Activated naive CD8-positive, alpha-beta T cell treated with anti-CD3 and anti-CD28 coated beads, Interleukin-2, amount 10 ng/mL, durations not matched to agents 7 days and 5 days (primary cell): Measurements from ENCODE around the gene NPFFR1. TPM values are rescaled to one million over a fixed set of nuclear protein-coding genes. Genes with fewer than 3 reads are reported as not detected.
"Not testable (repeated sequence)": the region's sequence is repeated elsewhere in the genome, so short reads cannot be mapped to it uniquely, and the experiment has no call there.

ENCODE experiments used
- ATAC-seq: fragments of 150-1000 bp; cut with Tn5 transposase; one replicate; pipeline ENCODE4 v1.10.0; 2021; ENCODE audit warnings: low read depth, moderate library complexity
- POLR2A ChIA-PET: fragments of 350-600 bp; sonication (Branson Sonifier 250); formaldehyde crosslinking; loops from one replicate; lab custom pipeline; 2021; ENCODE audit warnings: antibody characterized with exemption; lab: Charles Lee
- DNase-seq: peaks from one replicate; pipeline ENCODE4 v3.0.0; 2021
- H3K27ac Mint-ChIP-seq: one replicate; pipeline ENCODE4 v1.8.0; 2022; ENCODE audit warnings: mild to moderate bottlenecking, mixed read lengths
- H3K27me3 Mint-ChIP-seq: one replicate; pipeline ENCODE4 v1.8.0; 2022; ENCODE audit warnings: mild to moderate bottlenecking, moderate library complexity, mixed read lengths
- H3K36me3 Mint-ChIP-seq: one replicate; pipeline ENCODE4 v1.8.0; 2021; ENCODE audit warnings: mild to moderate bottlenecking, mixed read lengths
- H3K4me1 Mint-ChIP-seq: one replicate; pipeline ENCODE4 v1.8.0; 2021; ENCODE audit warnings: mixed read lengths
- H3K4me3 Mint-ChIP-seq: one replicate; pipeline ENCODE4 v1.8.0; 2022; ENCODE audit warnings: mild to moderate bottlenecking, moderate library complexity, mixed read lengths
- H3K9me3 Mint-ChIP-seq: one replicate; pipeline ENCODE4 v1.8.0; 2021; ENCODE audit warnings: mixed read lengths
- total RNA-seq, 2 experiments: library from RNA; stranded (reverse); gene quantifications; one replicate each; pipeline ENCODE4 v1.2.3, GENCODE V29; 2021

Gene NPFFR1
- total RNA-seq, 2 experiments from 2014 or later, result 0.03 TPM; not detected in 1

GRCh38 chr10:70271996-70272924 is 11.5 kb downstream of the NPFFR1 start:
- no peak overlapping the region for H3K4me3 Mint-ChIP-seq
- peaks cover 2% of the 10 kb centered on the region for H3K9me3 Mint-ChIP-seq
- peaks cover 12% of the 10 kb centered on the region for H3K4me1 Mint-ChIP-seq
- POLR2A ChIA-PET, result interaction anchor here (0.8 kb wide), 1 partner anchor 108 kb away, joined by 3 read pairs; no protein-coding TSS in a partner anchor
- H3K27ac Mint-ChIP-seq, result no peak overlapping the region
- peaks cover 2% of the 10 kb centered on the region for H3K27me3 Mint-ChIP-seq
- ATAC-seq (no peak), DNase-seq (no peak)
- no peaks in the 10 kb centered on the region for H3K36me3 Mint-ChIP-seq

GRCh38 chr10:70270952-70271351 is 12.9 kb downstream of the NPFFR1 start:
- H3K9me3 Mint-ChIP-seq, result peaks cover 1% of the 10 kb centered on the region
- peaks cover 17% of the 10 kb centered on the region for H3K4me1 Mint-ChIP-seq
- H3K36me3 Mint-ChIP-seq, result no peaks in the 10 kb centered on the region
- no peak overlapping the region for H3K4me3 Mint-ChIP-seq
- DNase-seq (no peak), ATAC-seq (no peak)
- peaks cover 2% of the 10 kb centered on the region for H3K27me3 Mint-ChIP-seq
- POLR2A ChIA-PET, result no interaction called here
- H3K27ac Mint-ChIP-seq, result no peak overlapping the region

GRCh38 chr10:70269741-70270140 is 14.1 kb downstream of the NPFFR1 start:
- no peaks in the 10 kb centered on the region for H3K9me3 Mint-ChIP-seq
- H3K27ac Mint-ChIP-seq, result no peak overlapping the region
- peaks cover 17% of the 10 kb centered on the region for H3K4me1 Mint-ChIP-seq
- no peaks in the 10 kb centered on the region for H3K27me3 Mint-ChIP-seq
- H3K4me3 Mint-ChIP-seq, result no peak overlapping the region
- POLR2A ChIA-PET, result interaction anchor here (0.6 kb wide), 1 partner anchor 309 kb away, joined by 3 read pairs; no protein-coding TSS in a partner anchor
- DNase-seq (no peak), ATAC-seq (no peak)
- no peaks in the 10 kb centered on the region for H3K36me3 Mint-ChIP-seq

GRCh38 chr10:70268376-70268775 is 15.4 kb downstream of the NPFFR1 start:
- no peak for DNase-seq

GRCh38 chr10:70267161-70267933 is 16.5 kb downstream of the NPFFR1 start:
- Mint-ChIP-seq H3K36me3 (no peaks in the 10 kb centered on the region), H3K4me3 (no peak overlapping the region), H3K27me3 (peaks cover 11% of the 10 kb centered on the region), H3K4me1 (peaks cover 12% of the 10 kb centered on the region), H3K9me3 (no peaks in the 10 kb centered on the region), H3K27ac (no peak overlapping the region)
- ATAC-seq (no peak), DNase-seq (no peak)
- POLR2A ChIA-PET, result no interaction called here

More at GRCh38 chr10:70268376-70268775, 15.4 kb downstream of the NPFFR1 start:
- H3K4me3 Mint-ChIP-seq, result no peak overlapping the region
- H3K9me3 Mint-ChIP-seq, result no peaks in the 10 kb centered on the region
- POLR2A ChIA-PET, result no interaction called here
- H3K4me1 Mint-ChIP-seq, result peaks cover 17% of the 10 kb centered on the region
- no peaks in the 10 kb centered on the region for H3K36me3 Mint-ChIP-seq
- no peak for ATAC-seq
- H3K27ac Mint-ChIP-seq, result no peak overlapping the region
- peaks cover 3% of the 10 kb centered on the region for H3K27me3 Mint-ChIP-seq

GRCh38 chr10:70266701-70267100 is 17.1 kb downstream of the NPFFR1 start:
- no peak overlapping the region for H3K27ac Mint-ChIP-seq
- H3K27me3 Mint-ChIP-seq, result peaks cover 11% of the 10 kb centered on the region
- DNase-seq, result no peak
- no peaks in the 10 kb centered on the region for H3K36me3 Mint-ChIP-seq
- H3K4me3 Mint-ChIP-seq, result no peak overlapping the region
- H3K4me1 Mint-ChIP-seq, result peaks cover 11% of the 10 kb centered on the region
- peak; percentile 48 for ATAC-seq
- POLR2A ChIA-PET, result no interaction called here
- H3K9me3 Mint-ChIP-seq, result no peaks in the 10 kb centered on the region

GRCh38 chr10:70266056-70266455 is 17.7 kb downstream of the NPFFR1 start:
- peaks cover 5% of the 10 kb centered on the region for H3K9me3 Mint-ChIP-seq
- no peak overlapping the region for H3K27ac Mint-ChIP-seq
- no peak for DNase-seq
- peaks cover 13% of the 10 kb centered on the region for H3K27me3 Mint-ChIP-seq
- H3K4me1 Mint-ChIP-seq, result peaks cover 11% of the 10 kb centered on the region
- peaks cover 2% of the 10 kb centered on the region for H3K36me3 Mint-ChIP-seq
- no peak overlapping the region for H3K4me3 Mint-ChIP-seq
- ATAC-seq, result no peak
- POLR2A ChIA-PET, result no interaction called here

- no peak overlapping the region for H3K4me3 Mint-ChIP-seq
- peaks cover 3% of the 10 kb centered on the region for H3K36me3 Mint-ChIP-seq
- H3K27ac Mint-ChIP-seq, result no peak overlapping the region
- peaks cover 10% of the 10 kb centered on the region for H3K4me1 Mint-ChIP-seq
- DNase-seq (no peak), ATAC-seq (peak; percentile 66)
- peaks cover 13% of the 10 kb centered on the region for H3K27me3 Mint-ChIP-seq
- peaks cover 7% of the 10 kb centered on the region for H3K9me3 Mint-ChIP-seq
- POLR2A ChIA-PET, result no interaction called here
These were observed 18.6 kb downstream of the NPFFR1 start for GRCh38 chr10:70265032-70265689.

- Mint-ChIP-seq H3K27ac (no peak overlapping the region), H3K4me1 (peaks cover 5% of the 10 kb centered on the region), H3K27me3 (peaks cover 41% of the 10 kb centered on the region), H3K4me3 (no peak overlapping the region), H3K9me3 (peaks cover 7% of the 10 kb centered on the region), H3K36me3 (peaks cover 3% of the 10 kb centered on the region)
- POLR2A ChIA-PET, result no interaction called here
- no peak for ATAC-seq
- no peak for DNase-seq
These were observed 23.1 kb downstream of the NPFFR1 start for GRCh38 chr10:70260734-70261133.

- Mint-ChIP-seq H3K27me3 (peaks cover 45% of the 10 kb centered on the region), H3K4me3 (no peak overlapping the region), H3K9me3 (peaks cover 7% of the 10 kb centered on the region), H3K4me1 (peaks cover 9% of the 10 kb centered on the region), H3K36me3 (peaks cover 3% of the 10 kb centered on the region), H3K27ac (no peak overlapping the region)
- ATAC-seq (no peak), DNase-seq (no peak)
- POLR2A ChIA-PET, result no interaction called here
These were observed 23.5 kb downstream of the NPFFR1 start for GRCh38 chr10:70260259-70260658.

GRCh38 chr10:70258216-70258615 is 25.6 kb downstream of the NPFFR1 start:
- peaks cover 3% of the 10 kb centered on the region for H3K36me3 Mint-ChIP-seq
- no peak for ATAC-seq
- POLR2A ChIA-PET, result no interaction called here
- peaks cover 9% of the 10 kb centered on the region for H3K4me1 Mint-ChIP-seq
- H3K27ac Mint-ChIP-seq, result no peak overlapping the region
- peaks cover 7% of the 10 kb centered on the region for H3K9me3 Mint-ChIP-seq
- H3K27me3 Mint-ChIP-seq, result peaks cover 52% of the 10 kb centered on the region
- DNase-seq, result no peak
- H3K4me3 Mint-ChIP-seq, result no peak overlapping the region

GRCh38 chr10:70257816-70258215 is 26.0 kb downstream of the NPFFR1 start:
- H3K36me3 Mint-ChIP-seq, POLR2A ChIA-PET, DNase-seq, H3K27ac Mint-ChIP-seq, ATAC-seq, H3K4me3 Mint-ChIP-seq, H3K4me1 Mint-ChIP-seq, H3K9me3 Mint-ChIP-seq: not testable (repeated sequence)
- H3K27me3 Mint-ChIP-seq, result peaks cover 54% of the 10 kb centered on the region

- no peak overlapping the region for H3K4me3 Mint-ChIP-seq
These were observed 27.3 kb downstream of the NPFFR1 start for GRCh38 chr10:70256463-70256862.

More at GRCh38 chr10:70256463-70256862, 27.3 kb downstream of the NPFFR1 start:
- peaks cover 54% of the 10 kb centered on the region for H3K27me3 Mint-ChIP-seq
- no peak for ATAC-seq
- H3K4me1 Mint-ChIP-seq, result peaks cover 6% of the 10 kb centered on the region
- H3K36me3 Mint-ChIP-seq, result peaks cover 3% of the 10 kb centered on the region
- DNase-seq, result no peak
- peaks cover 6% of the 10 kb centered on the region for H3K9me3 Mint-ChIP-seq
- H3K27ac Mint-ChIP-seq, result no peak overlapping the region
- POLR2A ChIA-PET, result no interaction called here
